HG03575 (cell line): ENCODE results near the gene SMAD3.
"Not testable (repeated sequence)": the region's sequence is repeated elsewhere in the genome, so short reads cannot be mapped to it uniquely, and the experiment has no call there.

Experiments
- ATAC-seq: cut with Tn5 transposase; IDR thresholded peaks from one replicate; pipeline ENCODE4 v1.9.1; 2021; ENCODE audit not compliant: unreplicated experiment, insufficient number of reproducible peaks, low FRiP score; ENCODE audit errors: extremely low read depth

SMAD3 gene

DNA sequence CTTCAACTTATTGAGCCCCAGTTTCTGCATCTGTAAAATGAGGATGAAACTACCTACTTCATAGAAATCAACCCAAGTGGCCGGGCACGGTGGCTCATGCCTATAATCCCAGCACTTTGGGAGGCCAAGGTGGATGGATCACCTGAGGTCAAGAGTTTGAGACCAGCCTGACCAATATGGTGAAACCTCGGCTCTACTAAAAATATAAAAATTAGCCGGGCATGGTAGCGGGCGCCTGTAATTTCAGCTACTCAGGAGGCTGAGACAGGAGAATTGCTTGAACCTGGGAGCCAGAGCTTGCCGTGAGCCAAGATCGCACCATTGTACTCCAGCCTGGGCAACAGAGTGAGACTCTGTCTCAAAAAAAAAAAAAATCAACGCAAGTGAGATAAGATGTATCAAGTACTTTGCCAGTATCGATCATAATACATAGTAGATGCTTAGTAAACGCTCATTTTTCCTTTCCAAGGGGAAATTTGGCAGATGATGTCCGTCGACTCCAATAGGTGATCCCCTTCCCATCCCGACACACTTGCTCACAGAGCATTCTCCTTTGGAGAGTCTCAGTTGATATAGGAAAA is 10.2 kb downstream of the SMAD3 start:
- ATAC-seq, result not testable (repeated sequence)

- ATAC-seq, result no peak
Observed at GRCh38 chr15:67076147-67076843, 10.9 kb downstream of the SMAD3 start.

DNA sequence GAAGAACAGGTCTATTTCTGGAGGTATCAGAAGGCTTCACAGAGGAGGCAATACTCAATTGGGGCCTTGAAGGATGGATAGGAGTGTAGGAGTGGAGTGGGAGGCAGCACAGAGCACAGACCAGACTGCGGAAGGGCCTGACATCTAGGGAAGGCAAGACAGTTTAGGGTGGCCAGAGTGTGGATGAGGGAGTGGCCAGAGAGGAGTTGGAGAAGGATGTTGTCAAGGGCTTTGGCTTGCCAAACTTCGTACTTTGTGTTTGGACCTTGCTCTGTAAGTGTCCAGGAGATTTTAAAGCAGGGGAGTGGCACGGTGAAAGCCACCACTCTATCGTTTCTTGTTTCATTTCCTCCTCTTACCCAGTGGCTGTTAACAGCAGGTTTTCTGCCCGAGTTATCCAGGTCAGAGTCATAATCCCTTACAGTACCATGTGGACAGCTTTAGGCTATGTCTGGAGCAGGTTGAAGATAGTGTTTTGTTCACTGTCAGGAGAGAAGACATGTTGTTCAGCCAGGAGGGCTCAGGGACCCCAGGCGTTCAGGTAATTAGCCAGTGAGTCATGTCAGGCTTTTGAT is 12.3 kb downstream of the SMAD3 start:
- ATAC-seq, result no peak

GRCh38 chr15:67079361-67079760 is 14.0 kb downstream of the SMAD3 start:
- ATAC-seq, result no peak

GRCh38 chr15:67080118-67080899 is 14.9 kb downstream of the SMAD3 start:
- no peak for ATAC-seq

- ATAC-seq, result peak; percentile 29
Observed at GRCh38 chr15:67080900-67081431, 15.6 kb downstream of the SMAD3 start.

- ATAC-seq, result no peak
Observed at GRCh38 chr15:67082007-67082536, 16.7 kb downstream of the SMAD3 start.

DNA sequence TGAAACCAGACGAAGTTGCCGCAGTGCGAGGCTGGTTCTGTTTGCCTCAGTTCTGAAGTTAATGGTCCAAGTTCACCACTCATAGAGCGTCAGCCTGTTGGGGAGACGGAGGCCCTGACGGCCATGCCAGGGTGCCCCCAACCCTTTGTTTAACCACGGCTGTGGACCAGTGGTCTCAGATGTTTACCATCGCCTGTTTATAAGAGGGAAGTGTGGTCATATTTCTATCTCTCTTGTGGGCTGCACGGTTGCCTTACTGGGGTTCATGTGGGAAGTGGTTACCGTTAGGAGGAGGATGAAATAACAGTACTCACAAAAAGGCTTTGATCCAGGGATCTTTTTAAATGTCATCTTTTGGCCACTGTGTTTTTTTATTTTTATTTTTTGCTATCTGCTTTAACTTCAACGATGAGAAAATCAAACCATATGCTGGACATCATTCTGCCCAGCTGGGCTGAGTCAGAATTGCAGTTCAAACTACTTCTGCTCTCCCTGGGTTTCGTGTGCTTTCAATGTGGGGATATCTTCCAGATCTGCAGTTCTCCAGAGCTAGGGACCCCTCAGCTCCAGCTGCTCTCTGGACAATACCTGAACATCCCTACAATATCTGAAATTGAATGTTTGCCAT is 17.8 kb downstream of the SMAD3 start:
- no peak for ATAC-seq

- ATAC-seq, result no peak
Observed at GRCh38 chr15:67084561-67084960, 19.2 kb downstream of the SMAD3 start.

- no peak for ATAC-seq
Observed at GRCh38 chr15:67085237-67085817, 19.9 kb downstream of the SMAD3 start.

- no peak for ATAC-seq
Observed at GRCh38 chr15:67085818-67086636, 20.6 kb downstream of the SMAD3 start.

- no peak for ATAC-seq
Observed at GRCh38 chr15:67086637-67086914, 21.2 kb downstream of the SMAD3 start.

DNA sequence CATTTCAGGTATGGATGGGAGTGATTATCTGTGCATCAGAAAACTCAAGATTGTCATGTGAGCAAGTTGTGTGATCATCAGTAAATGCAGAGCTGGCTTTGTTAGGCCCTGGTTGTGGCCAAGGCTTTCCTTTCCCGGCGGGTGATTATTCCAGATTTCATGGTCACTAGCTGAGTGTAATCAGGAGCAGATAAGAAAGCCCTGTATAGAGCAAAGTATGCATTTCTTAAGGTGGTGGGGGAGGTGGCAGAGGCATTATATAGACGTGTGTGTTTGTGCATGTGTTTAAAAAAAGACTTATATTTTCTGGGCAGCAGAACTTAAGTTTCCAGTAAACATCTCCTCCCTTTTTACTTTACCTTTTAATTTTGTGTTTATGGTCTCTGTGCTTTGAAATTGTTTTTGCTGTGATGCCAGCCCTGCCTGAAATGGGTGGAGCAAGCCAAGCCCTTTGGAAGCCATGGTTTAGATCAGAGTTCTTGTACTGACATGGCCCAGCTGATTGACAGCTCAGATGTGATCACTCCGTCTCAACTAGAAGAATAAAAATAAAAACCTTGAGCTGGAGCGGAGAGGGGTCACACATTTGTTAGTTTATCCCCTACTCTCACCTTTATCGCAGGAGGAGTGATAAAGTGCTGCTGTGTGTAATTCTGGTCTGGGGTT is 22.2 kb downstream of the SMAD3 start:
- no peak for ATAC-seq

GRCh38 chr15:67089217-67090193 is 24.1 kb downstream of the SMAD3 start:
- ATAC-seq, result no peak

- no peak for ATAC-seq
Observed at GRCh38 chr15:67090297-67091070, 25.1 kb downstream of the SMAD3 start.
